ENCODE measurements around the gene E2F8. TPM values are rescaled to one million over a fixed set of nuclear protein-coding genes. Genes with fewer than 3 reads are reported as not detected.

The E2F8 gene
- total and polyA plus RNA-seq, 9 of the 15 experiments (the other 6 are each of a cell fraction or from before 2014, with no cell fraction given): 6.9 to 23.6 (median 12.1) TPM

DNA sequence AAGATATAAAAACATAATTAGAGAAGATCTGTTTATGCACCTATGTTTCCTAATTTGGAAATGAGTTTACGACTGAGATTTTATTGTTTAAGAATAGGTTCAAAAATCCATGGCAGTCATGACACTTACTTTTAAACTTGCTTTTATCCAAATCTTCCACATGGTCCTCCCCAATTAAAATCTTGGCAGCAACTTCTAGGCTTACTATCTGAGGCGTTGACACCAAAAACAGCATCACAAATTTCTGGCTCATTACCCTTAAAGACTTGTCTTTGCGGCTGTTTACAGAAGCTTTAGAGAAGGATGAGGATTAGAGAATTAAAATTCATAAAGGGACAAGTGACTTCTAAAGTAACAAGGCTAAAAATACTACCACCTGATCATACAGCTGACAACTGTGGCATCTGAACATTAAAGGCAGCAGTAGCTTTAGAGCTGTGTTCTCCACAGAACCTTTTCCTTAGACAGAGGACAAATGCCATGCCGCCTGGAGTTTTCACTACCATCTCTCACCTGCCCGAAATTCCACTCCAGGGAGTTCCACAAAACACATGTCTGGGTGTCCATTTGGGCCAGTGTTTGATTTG lies 6.4 kb downstream of the E2F8 start:
- ChIA-PET POLR2A (interaction anchor here (1.2 kb wide), 1 partner anchor 10 kb away, joined by 5 read pairs; no protein-coding TSS in a partner anchor), CTCF (ENCODE audit: low intra/inter-chr PET ratio) (no interaction called here)
- in situ Hi-C loops (cut with MboI): no loop called here
- H3K27me3 ChIP-seq (ENCODE audit: control insufficient read depth in 2 of 2, insufficient read depth in 2 of 2, low read length in 2 of 2): no peaks in the 10 kb centered on the region
- no peak overlapping the region for H2AFZ ChIP-seq (ENCODE audit: low read depth, low read length)
- peaks cover 0 to 4% of the 10 kb centered on the region in 2 experiments; a peak in 1 of 5 replicates for H3K4me1 ChIP-seq (replicated peaks in 1 of 2; ENCODE audit: control insufficient read depth in 2 of 2, insufficient read depth in 2 of 2, low read length in 2 of 2)
- no peak for TF ChIP-seq MCM2 (IDR thresholded peaks at IDR 0.05; ENCODE audit: low read depth)
- TF ChIP-seq PTBP1 (IDR thresholded peaks at IDR 0.05; ENCODE audit: low read depth, low read length): no peak
- TF ChIP-seq POLR2AphosphoS2 (IDR thresholded peaks at IDR 0.05; ENCODE audit: low read length): 0 out of 2 replicates have a peak, but pooled peaks have one; percentile 51
- 0 out of 2 replicates have a peak, but pooled peaks have one; percentile 38 for TF ChIP-seq POLR2A (conservative IDR thresholded peaks at IDR 0.05)
- H3K36me3 ChIP-seq (ENCODE audit: control insufficient read depth, insufficient read depth, low read length): peaks cover 95% of the 10 kb centered on the region
- intact Hi-C loops (cut with micrococcal nuclease): no loop called here
- no peak overlapping the region for H3K9ac ChIP-seq (ENCODE audit: insufficient read depth in 1 of 2, low read depth in 2 of 2, low read length in 2 of 2)
- no peak overlapping the region for H3K4me3 ChIP-seq
- no peaks in the 10 kb centered on the region for H4K20me1 ChIP-seq (replicated peaks; ENCODE audit: control insufficient read depth, insufficient read depth, low read length)
- no peak for DNase-seq (ENCODE audit: extremely low read depth in 1 of 4, low spot score in 3 of 4)
- H3K4me2 ChIP-seq (ENCODE audit: insufficient read depth, low read length): no peak overlapping the region
- H3K27ac ChIP-seq (ENCODE audit: extremely low read depth, low read depth, low read length): no peak overlapping the region
- H3K9me3 ChIP-seq (replicated peaks; ENCODE audit: control insufficient read depth, insufficient read depth, low read depth, low read length): no peaks in the 10 kb centered on the region
- FAIRE-seq: no peak
- H3K9me1 ChIP-seq (ENCODE audit: control insufficient read depth, insufficient read depth, low read length): no peaks in the 10 kb centered on the region
- no peak for ATAC-seq
- 95% methylated on average over 5 of the region's 5 CpGs for WGBS (ENCODE audit: insufficient coverage, low coverage, missing lambda C conversion rate)
- BruUV-seq (replicated peaks): no TSS peak
- H3K79me2 ChIP-seq (ENCODE audit: control insufficient read depth, insufficient read depth, low read length): peaks cover 17% of the 10 kb centered on the region

DNA sequence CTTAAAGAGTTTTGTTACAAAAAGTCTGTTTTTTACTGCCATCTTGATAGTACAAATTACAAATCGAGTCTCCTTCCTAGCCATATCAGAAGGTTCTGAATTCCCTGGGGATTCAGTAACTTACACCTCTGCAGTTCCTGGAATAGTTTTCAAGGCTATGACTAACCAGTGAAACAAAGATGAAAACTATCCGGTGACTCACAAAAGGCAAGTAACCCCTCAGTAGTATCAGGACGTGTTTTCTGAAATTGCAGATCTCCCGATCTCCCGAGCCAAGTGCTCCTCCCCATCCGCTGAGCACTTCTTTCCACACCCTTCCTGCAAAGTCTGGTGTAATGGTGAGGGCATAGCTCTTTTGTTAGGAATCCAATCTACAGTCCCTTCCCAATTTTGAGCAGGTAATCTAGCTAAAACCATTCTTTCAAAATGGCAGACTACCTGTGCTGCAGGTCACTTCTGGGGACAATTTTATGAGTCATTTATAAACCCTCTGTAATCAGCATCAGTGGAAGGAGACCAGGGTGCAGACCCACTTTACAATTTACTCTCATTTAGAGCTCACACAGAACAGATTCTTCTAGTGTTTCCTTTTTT lies 7.7 kb downstream of the E2F8 start:
- Histone ChIP-seq H3K4me2 (ENCODE audit: insufficient read depth, low read length) (no peak overlapping the region), H3K27ac (ENCODE audit: extremely low read depth, low read depth, low read length) (no peak overlapping the region; the same call in 2 of the 3 replicates), H3K4me1 (replicated peaks in 1 of 2; ENCODE audit: control insufficient read depth in 2 of 2, insufficient read depth in 2 of 2, low read length in 2 of 2) (no peaks in the 10 kb centered on the region), H3K9ac (ENCODE audit: insufficient read depth in 1 of 2, low read depth in 2 of 2, low read length in 2 of 2) (no peak overlapping the region), H3K36me3 (ENCODE audit: control insufficient read depth, insufficient read depth, low read length) (peaks cover 95% of the 10 kb centered on the region), H3K4me3 (no peak overlapping the region), H4K20me1 (replicated peaks; ENCODE audit: control insufficient read depth, insufficient read depth, low read length) (no peaks in the 10 kb centered on the region), H3K9me3 (replicated peaks; ENCODE audit: control insufficient read depth, insufficient read depth, low read depth, low read length) (no peaks in the 10 kb centered on the region), H3K79me2 (ENCODE audit: control insufficient read depth, insufficient read depth, low read length) (peaks cover 4% of the 10 kb centered on the region; the same call in 1 of the 3 replicates), H3K27me3 (ENCODE audit: control insufficient read depth in 2 of 2, insufficient read depth in 2 of 2, low read length in 2 of 2) (no peaks in the 10 kb centered on the region), H2AFZ (ENCODE audit: low read depth, low read length) (no peak overlapping the region), H3K9me1 (ENCODE audit: control insufficient read depth, insufficient read depth, low read length) (no peaks in the 10 kb centered on the region)
- BruUV-seq (replicated peaks): no TSS peak
- CTCF ChIA-PET (ENCODE audit: low intra/inter-chr PET ratio): no interaction called here
- no peak for DNase-seq (ENCODE audit: extremely low read depth in 1 of 4, low spot score in 3 of 4)
- intact Hi-C loops (cut with micrococcal nuclease): no loop called here
- 46% methylated on average over 6 of the region's 6 CpGs for WGBS (ENCODE audit: insufficient coverage, low coverage, missing lambda C conversion rate)
- no peak for FAIRE-seq
- ATAC-seq: peak; percentile 21
- in situ Hi-C loops (cut with MboI): no loop called here
- POLR2A ChIA-PET: interaction anchor here (1.1 kb wide), 1 partner anchor 35 kb away, joined by 3 read pairs; no protein-coding TSS in a partner anchor
- TF ChIP-seq ZNF354B (CRISPR knock-in tag; IDR thresholded peaks at IDR 0.05): no peak
- peak; percentile 53; the same call in 1 of the 2 replicates for TF ChIP-seq POLR2A (conservative IDR thresholded peaks at IDR 0.05)
- TF ChIP-seq, protein P1, sequence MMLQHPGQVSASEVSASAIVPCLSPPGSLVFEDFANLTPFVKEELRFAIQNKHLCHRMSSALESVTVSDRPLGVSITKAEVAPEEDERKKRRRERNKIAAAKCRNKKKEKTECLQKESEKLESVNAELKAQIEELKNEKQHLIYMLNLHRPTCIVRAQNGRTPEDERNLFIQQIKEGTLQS (IDR thresholded peaks at IDR 0.05): 0 out of 2 replicates have a peak, but pooled peaks have one; percentile 25
- TF ChIP-seq, protein P1 (CRISPR knock-in tag; conservative IDR thresholded peaks at IDR 0.05): no peak
- no peak for TF ChIP-seq NCOA2 (IDR thresholded peaks at IDR 0.05; ENCODE audit: partially characterized antibody in 2 of 2)
- TF ChIP-seq, protein P2, sequence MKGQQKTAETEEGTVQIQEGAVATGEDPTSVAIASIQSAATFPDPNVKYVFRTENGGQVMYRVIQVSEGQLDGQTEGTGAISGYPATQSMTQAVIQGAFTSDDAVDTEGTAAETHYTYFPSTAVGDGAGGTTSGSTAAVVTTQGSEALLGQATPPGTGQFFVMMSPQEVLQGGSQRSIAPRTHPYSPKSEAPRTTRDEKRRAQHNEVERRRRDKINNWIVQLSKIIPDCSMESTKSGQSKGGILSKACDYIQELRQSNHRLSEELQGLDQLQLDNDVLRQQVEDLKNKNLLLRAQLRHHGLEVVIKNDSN (CRISPR knock-in tag; IDR thresholded peaks at IDR 0.05): no peak
- TF ChIP-seq FOSL1 (tag; conservative IDR thresholded peaks at IDR 0.05): peak; percentile 85

Data from K562 (cell line).